Measurements from ENCODE around the gene KCNN3.

Gene KCNN3

GRCh38 chr1:154821083-154821482, 49.0 kb downstream of the KCNN3 start:
- TF ChIP-seq, protein P1, sequence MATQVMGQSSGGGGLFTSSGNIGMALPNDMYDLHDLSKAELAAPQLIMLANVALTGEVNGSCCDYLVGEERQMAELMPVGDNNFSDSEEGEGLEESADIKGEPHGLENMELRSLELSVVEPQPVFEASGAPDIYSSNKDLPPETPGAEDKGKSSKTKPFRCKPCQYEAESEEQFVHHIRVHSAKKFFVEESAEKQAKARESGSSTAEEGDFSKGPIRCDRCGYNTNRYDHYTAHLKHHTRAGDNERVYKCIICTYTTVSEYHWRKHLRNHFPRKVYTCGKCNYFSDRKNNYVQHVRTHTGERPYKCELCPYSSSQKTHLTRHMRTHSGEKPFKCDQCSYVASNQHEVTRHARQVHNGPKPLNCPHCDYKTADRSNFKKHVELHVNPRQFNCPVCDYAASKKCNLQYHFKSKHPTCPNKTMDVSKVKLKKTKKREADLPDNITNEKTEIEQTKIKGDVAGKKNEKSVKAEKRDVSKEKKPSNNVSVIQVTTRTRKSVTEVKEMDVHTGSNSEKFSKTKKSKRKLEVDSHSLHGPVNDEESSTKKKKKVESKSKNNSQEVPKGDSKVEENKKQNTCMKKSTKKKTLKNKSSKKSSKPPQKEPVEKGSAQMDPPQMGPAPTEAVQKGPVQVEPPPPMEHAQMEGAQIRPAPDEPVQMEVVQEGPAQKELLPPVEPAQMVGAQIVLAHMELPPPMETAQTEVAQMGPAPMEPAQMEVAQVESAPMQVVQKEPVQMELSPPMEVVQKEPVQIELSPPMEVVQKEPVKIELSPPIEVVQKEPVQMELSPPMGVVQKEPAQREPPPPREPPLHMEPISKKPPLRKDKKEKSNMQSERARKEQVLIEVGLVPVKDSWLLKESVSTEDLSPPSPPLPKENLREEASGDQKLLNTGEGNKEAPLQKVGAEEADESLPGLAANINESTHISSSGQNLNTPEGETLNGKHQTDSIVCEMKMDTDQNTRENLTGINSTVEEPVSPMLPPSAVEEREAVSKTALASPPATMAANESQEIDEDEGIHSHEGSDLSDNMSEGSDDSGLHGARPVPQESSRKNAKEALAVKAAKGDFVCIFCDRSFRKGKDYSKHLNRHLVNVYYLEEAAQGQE (IDR thresholded peaks at IDR 0.05; ENCODE audit: insufficient replicate concordance, low read depth), result no peak
- TF ChIP-seq POLR2AphosphoS5 (IDR thresholded peaks at IDR 0.05; ENCODE audit: low read depth) (no peak), GABPA (IDR thresholded peaks at IDR 0.05; ENCODE audit: low read depth) (no peak), SPI1 (IDR thresholded peaks at IDR 0.05; ENCODE audit: borderline replicate concordance, low read depth) (no peak), CTCF (IDR thresholded peaks at IDR 0.05; ENCODE audit: insufficient read depth, low read length) (no peak)
- Histone ChIP-seq H3K4me3 (replicated peaks; ENCODE audit: insufficient read depth, low read length) (no peak overlapping the region), H3K27me3 (ENCODE audit: insufficient read depth, poor library complexity, severe bottlenecking) (no peaks in the 10 kb centered on the region), H3K27ac (replicated peaks) (no peak overlapping the region)
- no peak for DNase-seq (ENCODE audit: low read depth in 1 of 2, low spot score in 1 of 2)

GRCh38 chr1:154820646-154821045, 49.4 kb downstream of the KCNN3 start:
- no peak overlapping the region for H3K4me3 ChIP-seq (replicated peaks; ENCODE audit: insufficient read depth, low read length)
- no peaks in the 10 kb centered on the region for H3K27me3 ChIP-seq (ENCODE audit: insufficient read depth, poor library complexity, severe bottlenecking)
- TF ChIP-seq GABPA (IDR thresholded peaks at IDR 0.05; ENCODE audit: low read depth), result no peak
- TF ChIP-seq, protein P1 (IDR thresholded peaks at IDR 0.05; ENCODE audit: insufficient replicate concordance, low read depth), result no peak
- TF ChIP-seq CTCF (IDR thresholded peaks at IDR 0.05; ENCODE audit: insufficient read depth, low read length), result no peak
- H3K27ac ChIP-seq (replicated peaks), result no peak overlapping the region
- DNase-seq (ENCODE audit: low read depth in 1 of 2, low spot score in 1 of 2), result no peak

DNA sequence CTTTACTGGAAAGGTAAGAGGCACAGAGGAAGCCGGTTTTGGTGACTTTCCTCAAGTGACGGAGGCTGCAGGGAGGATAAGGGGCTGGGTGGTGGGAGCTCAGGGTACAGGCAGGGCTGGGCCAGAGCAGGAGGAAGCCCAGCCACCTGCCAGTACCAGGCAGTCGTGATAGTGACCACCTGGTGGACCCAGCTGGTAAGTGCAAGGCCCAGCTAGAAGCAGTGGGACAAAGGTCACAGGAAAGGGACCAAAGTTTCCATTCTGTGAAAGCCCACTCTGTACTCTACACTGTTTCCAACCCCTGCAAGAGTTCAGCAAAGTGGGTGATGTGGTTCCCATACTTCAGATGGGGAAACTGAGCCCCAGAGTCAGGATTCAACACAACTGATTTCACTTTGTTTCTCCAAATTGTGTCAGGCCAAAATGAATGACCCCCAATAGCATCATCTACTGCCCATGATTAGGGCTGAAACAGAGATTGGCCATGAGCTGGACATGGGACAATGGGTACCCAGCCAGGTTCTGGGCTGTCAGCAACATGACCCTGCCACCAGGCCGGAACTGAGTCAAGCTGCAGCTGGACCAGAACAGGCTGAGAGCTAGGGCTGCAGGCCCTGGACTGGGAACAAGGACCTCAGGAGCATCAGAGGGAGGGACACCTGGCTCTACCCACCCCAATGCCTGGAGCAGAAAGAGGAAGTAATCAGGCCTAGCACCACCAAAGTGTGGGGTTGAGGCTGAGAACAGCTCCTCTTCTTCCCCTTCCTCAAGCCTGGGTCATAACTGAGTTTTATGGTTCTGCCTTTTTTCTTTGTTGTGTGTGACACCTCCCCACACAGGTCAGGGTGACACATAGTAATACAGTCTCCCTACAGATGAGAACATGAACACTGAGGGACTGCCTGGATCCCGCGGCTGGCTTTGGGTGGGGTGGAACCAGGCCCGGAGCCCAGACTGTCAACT, 50.2 kb downstream of the KCNN3 start:
- no peak overlapping the region for H3K4me3 ChIP-seq (replicated peaks; ENCODE audit: insufficient read depth, low read length)
- TF ChIP-seq CTCF (IDR thresholded peaks at IDR 0.05; ENCODE audit: insufficient read depth, low read length) (peak; percentile 22), POLR2AphosphoS5 (IDR thresholded peaks at IDR 0.05; ENCODE audit: low read depth) (no peak), SPI1 (IDR thresholded peaks at IDR 0.05; ENCODE audit: borderline replicate concordance, low read depth) (peak; percentile 32; the same call in 1 of the 2 replicates)
- H3K27me3 ChIP-seq (ENCODE audit: insufficient read depth, poor library complexity, severe bottlenecking), result no peaks in the 10 kb centered on the region
- peak in 1 of 2 experiments; percentile 61 for DNase-seq (ENCODE audit: low read depth in 1 of 2, low spot score in 1 of 2)
- H3K27ac ChIP-seq (replicated peaks), result no peak overlapping the region
